ENCODE measurements around the gene SLC4A3. TPM values are rescaled to one million over a fixed set of nuclear protein-coding genes. Genes with fewer than 3 reads are reported as not detected.
A peak's percentile ranks its signal among the peaks of the same experiment; 100 is the strongest.

Gene SLC4A3
- total and polyA plus RNA-seq, 2 of the 8 experiments (the other 6 are each of a cell fraction or from before 2014, with no cell fraction given): 4.8 to 7.4 TPM

DNA sequence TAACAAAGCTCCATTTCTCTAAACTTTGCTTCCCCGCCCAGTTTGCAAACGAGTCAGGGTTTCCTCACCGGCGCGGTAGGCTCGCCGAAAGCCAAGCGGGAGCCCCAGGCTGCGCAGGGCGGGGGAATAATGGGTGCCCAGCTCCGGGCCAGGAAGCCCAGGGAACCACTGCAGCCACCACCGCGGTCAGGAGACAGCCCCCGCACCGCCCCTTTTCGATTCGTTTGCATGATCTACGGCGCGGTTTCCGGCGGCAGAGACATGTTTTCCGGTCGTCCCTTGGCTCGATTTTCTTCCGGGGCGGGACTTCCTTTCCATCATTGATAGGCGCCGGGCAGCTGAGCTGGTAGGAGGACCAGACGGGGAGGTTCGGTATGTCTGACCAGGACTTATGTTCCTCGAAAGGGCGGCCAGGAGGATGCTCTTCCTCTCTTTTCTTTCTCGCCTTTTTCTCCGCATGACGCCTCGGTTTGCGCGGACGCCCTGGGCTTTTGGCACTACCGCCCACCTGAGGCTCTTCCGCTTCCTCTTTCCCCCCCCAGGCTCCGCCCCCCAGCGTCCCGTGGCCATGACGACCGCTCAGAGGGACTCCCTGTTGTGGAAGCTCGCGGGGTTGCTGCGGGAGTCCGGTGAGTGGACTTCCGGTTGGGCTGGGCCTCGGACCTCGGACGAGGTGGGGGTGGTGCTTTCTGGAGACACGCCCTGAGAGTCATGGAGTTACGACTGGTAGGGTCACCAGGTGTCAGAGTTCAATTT is 29.7 kb upstream of the SLC4A3 start, which contains the start of gene STK11IP (continued):
- TF ChIP-seq CREB1 (IDR thresholded peaks at IDR 0.05) (peak; percentile 84), RBBP5 (IDR thresholded peaks at IDR 0.05; ENCODE audit: borderline replicate concordance, low read depth, low read length) (0 out of 2 replicates have a peak, but pooled peaks have one; percentile 17), JUN (IDR thresholded peaks at IDR 0.05; ENCODE audit: low read depth, low read length) (0 out of 2 replicates have a peak, but pooled peaks have one; percentile 19), TCF12 (IDR thresholded peaks at IDR 0.05; ENCODE audit: low read depth, low read length) (no peak), ATF3 (IDR thresholded peaks at IDR 0.05; ENCODE audit: insufficient read depth, low read depth, low read length) (0 out of 2 replicates have a peak, but pooled peaks have one; percentile 30), CHD7 (IDR thresholded peaks at IDR 0.05; ENCODE audit: insufficient replicate concordance, low read length) (no peak), TAF1 (IDR thresholded peaks at IDR 0.05; ENCODE audit: low read depth, low read length) (peak; percentile 83), BACH1 (IDR thresholded peaks at IDR 0.05; ENCODE audit: low read length) (no peak), KDM4A (IDR thresholded peaks at IDR 0.05; ENCODE audit: low read depth, low read length, severe bottlenecking) (peak; percentile 75), SP1 (IDR thresholded peaks at IDR 0.05; ENCODE audit: low read depth, low read length) (peak; percentile 53; the same call in 1 of the 2 replicates)
